HG03378 (cell line): ENCODE measurements around the gene BAG1.

Experiments
- ATAC-seq: cut with Tn5 transposase; IDR thresholded peaks from one replicate; pipeline ENCODE4 v1.9.1; 2021; ENCODE audit warnings: mild to moderate bottlenecking, moderate library complexity; ENCODE audit not compliant: unreplicated experiment

BAG1 gene

DNA sequence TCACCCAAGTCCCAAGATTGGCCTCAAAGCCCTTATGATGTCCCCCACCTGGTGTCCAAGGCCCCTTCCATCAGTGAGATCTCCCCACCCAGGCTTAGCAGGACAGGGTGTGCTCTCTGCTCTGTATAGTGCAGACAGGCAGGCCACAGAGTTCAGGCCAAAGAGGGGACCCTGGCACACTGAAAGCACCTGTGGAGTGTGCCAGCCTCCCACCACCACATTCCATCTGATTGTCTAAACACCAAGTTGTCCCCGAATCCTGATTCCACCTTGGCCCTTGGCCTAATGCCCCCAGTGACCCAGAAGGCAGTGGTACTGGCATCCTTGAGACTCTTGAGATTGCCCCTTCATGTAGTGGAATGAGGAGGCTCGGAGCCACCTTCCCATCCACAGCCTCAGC, 19.2 kb downstream of the BAG1 start:
- ATAC-seq = no peak

DNA sequence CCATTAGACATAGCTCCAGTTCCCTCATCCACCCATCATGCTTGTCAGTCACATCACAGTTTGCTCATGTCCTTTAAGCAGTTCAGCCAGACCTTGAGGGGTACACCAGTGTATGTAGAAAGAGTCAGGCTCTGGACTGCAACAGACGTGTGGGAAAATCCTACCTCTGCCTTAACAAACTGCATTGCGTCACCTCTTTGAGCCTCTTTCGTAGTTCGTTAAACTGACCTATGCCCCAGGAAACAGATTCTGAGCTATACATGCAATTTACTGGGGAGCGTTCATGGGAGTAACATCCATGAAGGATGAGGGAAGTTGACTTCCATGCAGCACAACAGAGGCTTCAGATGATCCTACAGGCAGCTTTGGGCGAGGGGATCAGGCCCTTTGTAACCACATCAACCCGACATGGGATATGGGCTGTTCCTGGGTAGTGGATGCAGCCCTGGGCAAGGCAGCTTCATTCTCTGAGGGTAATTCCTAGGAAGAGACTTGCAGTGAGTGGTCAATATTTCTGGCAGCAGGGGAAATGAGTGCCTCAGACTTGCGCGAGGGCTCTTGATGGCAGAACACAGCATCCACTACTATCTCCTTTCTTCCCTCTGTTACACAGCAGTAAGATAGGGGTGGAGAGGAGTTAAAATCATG, 20.2 kb downstream of the BAG1 start:
- ATAC-seq = no peak

DNA sequence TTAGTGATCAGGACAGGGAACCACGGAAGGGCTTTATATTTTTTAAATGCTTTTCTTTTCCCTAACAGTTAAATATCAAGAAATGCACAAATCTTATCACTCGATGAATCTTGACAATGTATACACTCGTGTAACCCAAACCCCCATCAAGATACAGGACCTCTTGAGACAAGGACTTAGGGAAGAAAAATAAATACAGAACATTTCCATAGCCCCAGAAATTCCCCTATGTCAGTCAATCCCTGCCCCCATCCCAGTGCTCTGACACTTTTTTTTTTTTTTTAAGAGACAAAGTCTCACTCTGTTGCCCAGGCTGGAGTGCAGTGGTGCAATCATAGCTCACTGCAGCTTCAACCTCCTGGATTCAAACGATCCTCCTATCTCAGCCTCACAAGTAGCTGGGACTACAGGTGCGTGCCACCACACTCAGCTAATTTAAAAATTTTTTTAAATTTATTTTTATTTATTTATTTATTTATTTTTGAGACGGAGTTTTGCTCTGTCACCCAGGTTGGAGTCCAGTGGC, 21.8 kb downstream of the BAG1 start:
- no peak for ATAC-seq

DNA sequence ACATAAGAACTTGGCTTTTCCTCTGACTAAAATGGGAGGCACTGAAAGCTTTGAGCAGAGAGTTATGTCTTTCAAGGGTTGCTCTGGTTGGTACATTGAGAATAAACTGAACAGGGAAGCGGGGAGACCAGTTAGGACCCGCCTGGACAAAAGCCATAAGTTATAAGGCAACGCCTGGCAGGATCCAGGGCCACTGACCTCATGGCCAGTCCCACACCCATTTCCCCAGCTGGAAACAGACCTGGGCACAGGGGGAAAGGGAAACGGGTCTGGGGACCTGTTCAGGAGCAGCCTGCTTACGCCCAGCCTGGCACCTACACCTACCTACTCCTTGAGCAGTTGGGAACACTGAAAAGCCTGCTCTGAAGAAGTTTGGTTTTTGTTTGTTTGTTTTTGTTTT, 23.2 kb downstream of the BAG1 start:
- ATAC-seq = no peak

DNA sequence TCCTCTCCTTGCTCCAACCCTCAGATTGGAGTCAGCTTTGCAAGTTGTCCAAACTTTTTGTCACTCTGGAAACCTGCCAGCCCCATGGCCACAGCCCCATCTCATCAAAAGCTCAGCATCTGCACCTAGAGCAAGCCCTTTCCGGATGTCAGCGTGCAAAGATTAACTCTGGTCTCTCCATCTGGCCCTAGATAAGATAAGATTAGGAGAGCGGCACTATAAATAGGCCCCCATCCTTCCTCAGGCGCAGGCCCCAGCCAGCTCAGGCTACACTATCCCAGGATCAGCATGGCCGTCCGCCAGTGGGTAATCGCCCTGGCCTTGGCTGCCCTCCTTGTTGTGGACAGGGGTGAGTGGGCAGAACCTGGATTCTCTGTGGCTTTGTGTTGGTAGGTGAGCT, 24.6 kb downstream of the BAG1 start, which contains the start of gene SPINK4:
TSS of gene SPINK4 (plus strand) at position 247 of the 400 bp plus-strand sequence. CDS start at position 289, 42 bp downstream.
- no peak for ATAC-seq

DNA sequence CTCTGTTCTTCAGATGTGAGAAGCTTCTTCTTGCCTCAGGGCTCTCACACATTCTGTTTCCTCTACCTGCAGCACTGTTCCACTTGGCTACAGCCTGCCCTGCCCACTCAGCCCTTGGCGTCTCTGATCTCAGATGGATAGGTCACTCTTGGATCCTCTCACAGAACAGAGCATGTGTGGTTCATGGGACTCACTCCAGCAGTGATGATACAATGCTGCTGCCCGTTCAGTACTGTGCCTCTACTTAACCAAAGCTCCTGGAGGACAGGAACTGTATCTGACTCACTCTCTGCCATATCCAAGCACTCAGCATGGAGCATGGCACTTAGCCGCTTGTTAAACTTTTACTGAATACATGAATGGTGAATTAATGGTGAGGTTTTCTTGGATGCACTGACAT, 27.9 kb downstream of the BAG1 start:
- no peak for ATAC-seq

DNA sequence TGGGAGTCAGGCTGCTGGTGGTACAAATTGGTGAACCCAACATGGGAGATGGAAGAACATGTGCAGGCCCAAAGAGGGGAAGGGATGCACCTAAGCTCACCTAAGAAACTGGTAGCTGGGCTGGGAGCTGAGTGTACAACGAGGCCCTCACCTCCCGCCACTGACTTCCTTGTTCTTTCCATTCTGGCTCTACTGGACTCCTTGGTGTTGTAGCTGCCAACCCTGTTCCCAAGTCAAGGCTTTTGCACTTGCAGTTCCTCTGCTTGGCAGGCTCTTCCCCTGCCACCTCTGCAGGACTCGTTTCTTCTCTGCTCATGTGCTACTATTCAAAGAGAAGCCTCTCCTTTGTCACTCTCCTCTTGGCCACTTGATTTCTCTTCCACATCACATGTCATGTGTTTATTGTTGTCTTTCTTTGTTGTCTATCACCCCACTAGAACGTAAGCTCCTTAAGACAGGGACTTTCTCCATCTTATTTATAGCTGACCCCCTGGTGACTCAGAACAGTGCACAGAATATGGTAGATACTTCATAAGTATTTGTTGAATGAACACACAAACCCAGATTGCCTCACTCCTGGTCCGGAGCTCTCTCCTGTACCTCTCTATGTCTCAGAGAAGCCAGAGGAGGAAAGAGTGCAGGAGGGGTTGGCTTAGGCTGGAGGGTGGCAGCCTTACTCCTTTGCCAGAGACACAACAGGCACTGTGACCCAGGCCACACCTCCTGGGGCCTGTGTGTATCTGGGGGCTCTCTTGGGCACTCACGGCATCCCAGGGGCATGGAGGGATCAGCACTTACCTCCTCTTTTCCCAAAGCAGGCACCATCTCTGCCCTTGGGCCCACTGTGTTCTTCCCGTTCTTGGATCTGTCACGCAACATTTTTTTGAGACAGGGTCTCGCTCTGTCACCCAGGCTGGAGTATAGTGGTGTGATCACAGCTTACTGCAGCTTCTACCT, 29.7 kb downstream of the BAG1 start:
- no peak for ATAC-seq

DNA sequence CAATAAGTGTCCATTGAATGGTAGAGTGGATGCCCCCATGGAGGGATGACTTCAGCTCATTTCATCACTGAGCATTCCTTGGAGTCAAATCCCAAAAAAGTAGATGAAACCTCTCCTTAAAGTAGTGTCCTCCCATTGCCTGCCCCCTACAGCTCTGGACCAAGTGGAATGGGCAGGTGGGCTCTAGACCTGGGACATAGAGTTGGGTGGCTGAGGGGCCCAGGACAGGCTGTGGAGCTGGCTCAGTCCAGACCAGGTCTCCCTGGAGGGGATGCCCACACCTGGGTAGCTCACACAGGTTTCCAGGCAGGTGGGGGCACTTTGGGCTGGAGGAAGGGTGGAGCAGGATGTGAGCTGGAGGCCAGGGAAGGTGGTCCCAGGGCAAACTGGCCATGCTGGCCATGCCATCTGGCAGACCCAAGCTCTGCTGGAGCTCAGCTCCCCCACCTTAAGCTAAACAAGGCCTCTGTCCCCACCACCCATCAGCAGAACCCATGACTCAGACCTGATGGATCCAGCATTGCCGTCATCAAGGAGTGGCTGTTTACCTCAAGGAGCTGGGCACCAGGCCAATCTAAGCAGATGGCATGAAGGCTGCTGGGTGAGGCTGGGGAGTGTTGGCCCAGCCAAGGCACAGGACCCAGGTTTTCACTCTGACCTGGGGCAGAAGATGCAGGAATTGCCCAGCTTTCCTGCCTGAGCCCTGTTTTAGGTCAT, 30.7 kb downstream of the BAG1 start:
- ATAC-seq = no peak

DNA sequence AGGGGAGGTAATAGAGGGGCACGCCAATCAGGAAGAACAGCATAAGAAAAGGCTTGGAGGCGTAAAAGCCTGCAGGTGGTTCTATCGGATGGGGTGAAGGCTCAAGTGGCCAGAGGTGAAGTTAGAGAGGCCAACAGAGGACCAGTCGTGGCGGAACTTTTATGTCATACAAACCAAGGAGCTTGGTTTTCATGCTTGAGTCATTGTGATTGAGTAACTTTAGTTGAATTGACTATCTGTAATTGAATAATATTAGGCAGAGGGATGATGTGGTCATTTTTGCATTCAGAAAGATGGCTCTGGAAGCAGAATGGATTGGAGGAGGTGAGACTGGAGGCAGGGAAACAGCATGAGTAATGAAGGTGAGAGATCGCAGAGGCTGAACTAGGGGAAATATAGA, 31.7 kb downstream of the BAG1 start:
- ATAC-seq = no peak

DNA sequence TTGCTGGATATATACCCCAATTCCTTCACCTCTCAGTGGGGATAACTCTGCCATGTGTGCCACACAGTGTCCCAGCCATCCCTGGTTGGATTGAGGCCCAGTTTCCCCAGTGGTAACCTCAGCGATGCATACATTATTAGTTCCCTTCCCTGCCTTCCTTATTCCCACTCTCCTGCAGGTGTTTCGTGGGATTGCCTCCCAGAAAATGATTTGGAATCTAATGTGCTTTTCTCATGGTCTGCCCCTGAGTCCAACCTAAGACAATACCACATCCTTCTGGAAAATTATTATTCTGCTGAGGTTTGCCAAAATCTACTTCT, 32.9 kb downstream of the BAG1 start:
- no peak for ATAC-seq

DNA sequence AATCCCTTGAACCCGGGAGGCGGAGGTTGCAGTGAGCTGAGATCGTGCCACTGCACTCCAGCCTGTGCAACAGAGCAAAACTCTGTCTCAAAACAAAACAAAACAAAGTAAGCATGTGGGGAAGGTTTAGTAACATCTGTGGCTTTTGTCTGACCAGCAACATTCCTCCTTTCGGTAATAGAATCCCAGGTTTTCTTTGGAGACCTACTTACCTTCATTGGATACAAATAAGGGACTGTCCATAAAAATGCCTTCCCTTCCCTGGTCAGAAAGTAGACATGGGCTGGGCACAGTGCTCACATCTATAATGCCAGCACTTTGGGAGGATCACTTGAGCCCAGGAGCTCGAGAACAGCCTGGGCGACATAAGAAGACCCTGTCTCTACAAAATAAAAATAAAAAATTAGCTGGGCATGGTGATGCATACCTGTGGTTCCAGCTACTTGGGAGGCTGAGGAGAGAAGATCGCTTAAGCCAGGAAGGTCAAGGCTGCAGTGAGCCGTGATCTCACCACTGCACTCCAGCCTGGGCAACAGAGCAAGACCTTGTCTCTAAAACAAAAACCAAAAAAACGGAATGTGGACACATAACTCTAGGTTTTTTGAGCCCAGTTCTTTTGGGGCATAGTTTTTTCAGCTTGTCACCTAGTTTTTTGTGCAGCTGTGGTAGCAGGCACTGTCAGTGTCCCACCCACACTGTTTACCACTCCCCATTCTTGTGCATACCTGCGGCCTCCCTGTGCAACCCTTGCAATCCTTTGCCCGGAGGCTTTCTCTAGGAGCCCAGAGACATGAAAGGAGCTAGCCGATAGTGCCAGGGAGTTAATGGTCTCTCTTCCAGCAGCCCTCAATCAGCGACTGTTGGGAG, 33.5 kb downstream of the BAG1 start:
- ATAC-seq = no peak

DNA sequence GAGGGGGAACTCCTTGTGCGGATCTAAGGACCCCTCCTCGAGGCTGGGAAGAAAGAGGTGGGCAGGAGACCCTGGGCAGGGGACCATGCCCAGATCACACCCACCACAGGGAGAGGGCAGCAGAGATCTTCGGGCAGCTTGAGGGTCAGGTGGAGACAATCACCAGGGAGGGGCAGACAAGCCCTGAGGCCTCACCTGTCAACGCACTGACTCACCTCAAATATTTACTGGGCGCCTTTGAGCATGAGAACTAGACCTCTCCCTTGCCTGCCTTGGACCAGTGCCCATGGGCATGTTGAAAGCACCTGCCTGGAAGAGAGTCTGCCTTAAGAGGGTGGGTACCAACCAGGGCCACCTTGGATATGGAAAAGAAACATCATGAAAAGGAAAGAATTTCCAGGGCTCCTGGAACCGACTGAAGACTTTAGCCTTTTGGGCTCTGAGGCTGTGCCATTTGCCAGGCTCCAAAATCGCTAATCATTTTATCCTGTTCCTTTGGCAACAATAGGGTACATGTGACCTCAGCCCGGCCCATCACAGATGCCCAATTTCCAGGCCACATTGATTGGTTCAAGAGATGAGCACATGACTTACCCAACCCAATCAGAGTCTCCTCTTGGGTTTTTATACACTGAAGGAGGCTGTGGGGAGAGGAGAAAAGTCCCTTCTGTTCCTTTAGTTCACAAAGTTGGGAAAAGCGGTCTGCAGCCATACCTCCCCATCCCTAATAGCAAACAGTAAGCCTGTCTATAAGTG, 35.0 kb downstream of the BAG1 start:
- no peak for ATAC-seq

DNA sequence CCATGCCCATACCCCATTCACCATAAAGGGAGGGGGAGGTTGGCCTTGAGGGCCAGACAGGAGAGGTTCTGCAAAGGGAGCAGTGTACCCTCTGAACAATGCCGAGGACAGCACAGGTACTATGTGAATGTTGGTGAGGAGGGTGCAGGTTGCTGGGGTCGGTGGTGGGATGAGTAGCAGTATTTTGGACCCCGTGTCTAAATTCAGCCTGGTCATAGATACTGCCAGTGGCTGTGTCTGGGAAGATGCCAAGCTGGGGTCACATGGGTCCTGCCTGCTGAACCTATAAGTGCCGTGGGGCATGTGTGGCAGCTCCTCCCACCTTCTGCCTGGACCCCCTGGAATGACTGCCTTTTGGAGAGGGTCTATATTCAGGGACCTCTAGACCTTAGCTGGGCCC, 35.9 kb downstream of the BAG1 start:
- ATAC-seq = no peak

DNA sequence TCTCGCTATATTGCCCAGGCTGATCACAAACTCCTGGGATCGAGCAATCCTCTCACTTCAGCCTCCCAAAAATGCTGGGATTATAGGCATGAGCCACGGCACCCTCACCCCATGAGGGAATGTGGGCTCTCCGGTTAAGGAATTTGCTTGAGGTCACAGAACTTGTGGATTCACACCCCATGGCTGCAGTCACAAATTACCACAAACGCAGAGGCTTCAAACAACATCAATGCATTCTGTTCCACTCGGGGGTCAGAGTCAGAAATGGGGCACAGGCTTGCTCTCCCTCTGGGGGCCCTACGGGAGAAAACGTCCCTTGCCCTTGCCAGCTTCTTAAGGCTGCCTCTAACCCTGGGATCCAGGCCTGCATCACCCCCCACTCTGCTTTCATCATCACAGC, 36.8 kb downstream of the BAG1 start:
- no peak for ATAC-seq

DNA sequence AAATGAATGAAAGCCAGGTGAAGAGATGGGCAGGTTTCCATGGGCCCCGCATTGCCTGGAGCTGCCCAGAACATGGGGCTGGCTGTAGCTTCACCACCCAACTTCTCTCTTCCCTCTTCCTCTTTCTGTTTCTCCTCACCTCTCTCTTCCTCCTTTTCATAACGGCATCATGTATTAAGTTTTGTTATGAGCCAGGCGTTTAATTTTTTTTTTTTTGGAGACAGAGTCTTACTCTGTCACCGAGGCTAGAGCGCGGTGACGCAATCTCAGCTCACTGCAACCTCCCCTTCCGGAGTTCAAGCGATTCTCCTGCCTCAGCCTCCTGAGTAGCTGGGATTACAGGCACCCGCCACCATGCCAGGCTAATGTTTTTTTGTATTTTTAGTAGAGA, 37.5 kb downstream of the BAG1 start:
- ATAC-seq = peak; percentile 51

DNA sequence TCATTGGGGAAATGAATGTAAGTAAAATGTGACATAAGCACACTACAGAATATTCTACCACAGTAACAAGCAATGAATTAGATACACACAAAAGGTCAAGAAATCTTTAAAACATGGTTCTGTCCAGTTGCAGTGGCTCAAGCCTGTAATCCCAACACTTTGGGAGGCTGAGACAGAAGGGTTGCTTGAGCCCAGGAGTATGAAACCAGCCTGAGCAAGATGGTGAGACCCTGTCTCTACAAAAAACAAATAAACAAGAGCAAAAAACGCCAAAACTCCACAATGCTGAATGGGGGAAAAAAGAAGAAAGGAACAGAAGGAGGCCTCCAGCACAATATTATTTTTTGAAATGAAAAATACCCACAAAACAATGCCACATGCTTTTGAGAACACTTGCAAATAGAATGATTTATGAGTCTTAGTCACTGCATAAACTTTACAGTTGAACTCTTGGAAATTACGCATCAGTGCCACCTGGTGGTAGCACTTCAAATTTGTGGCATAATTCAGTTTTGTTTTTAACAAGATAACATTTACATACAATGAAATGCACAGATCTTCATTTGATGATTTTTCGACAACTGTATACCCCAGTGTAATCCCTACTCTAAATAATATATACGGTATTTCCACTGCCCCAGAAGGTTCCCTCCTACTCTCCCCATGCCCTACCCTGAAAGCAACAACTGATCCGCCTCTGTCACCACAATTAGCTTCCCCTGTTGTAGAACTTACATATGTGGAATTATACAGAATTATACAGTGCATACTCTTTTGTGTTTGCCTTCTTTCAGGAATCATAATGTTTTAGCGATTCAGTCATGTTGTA, 39.0 kb downstream of the BAG1 start:
- no peak for ATAC-seq

DNA sequence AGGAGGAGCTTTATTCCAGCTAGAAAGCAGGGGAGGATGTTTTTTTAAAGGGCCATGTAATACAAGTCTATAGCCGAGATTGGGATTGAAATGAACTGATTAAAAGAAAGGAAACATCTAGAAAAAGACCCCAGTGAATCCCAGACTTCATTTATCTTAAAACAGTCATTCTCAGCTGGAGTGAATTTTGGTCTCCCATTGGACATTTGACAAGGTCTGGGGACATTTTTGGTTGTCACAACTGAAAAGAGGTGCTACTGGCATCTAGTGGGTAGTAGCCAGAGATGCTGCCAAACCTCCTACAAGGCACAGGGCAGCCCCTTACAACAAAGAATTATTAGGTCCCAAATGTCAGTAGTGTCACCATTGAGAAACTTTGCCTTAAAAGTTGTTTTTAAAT, 40.8 kb downstream of the BAG1 start:
- ATAC-seq = no peak

DNA sequence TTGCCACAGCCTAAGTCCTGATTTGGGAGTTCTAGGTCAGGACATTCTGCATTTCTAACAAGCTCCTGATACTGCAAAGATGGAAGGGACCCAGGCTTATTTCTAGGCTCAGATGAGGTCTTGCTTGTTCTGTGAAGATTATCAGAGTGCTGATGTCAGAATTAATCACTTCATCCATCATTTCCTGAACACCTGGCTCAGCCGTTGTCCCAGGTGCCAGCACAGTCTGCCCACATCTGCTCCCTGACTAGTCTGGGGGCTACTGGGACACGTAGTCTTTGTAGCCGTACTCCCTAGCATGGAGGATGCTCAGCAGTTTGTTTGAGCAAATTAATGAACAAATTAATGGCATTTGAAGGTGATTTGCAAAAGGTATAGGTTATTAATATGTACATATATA, 42.5 kb downstream of the BAG1 start:
- ATAC-seq = no peak

DNA sequence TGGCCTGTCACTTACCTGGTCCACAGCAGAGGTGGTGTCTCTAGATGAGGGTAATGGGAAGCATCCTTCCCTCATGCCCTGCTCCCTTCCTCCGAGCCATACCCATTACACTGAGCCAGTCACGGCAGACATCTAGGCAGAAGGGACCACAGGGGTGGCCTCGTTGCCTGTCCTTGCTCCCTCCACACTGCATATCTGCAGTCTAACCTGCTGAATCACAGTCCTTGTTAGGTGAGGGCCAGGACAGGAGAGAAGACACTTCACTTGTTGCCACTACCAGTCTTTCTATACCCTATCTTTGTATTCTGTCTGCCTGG, 43.0 kb downstream of the BAG1 start:
- ATAC-seq = no peak
